GM21515 (cell line): ENCODE measurements around the gene ADARB2.

Source experiments
- ATAC-seq: cut with Tn5 transposase; IDR thresholded peaks from one replicate; pipeline ENCODE4 v1.9.1; 2021; ENCODE audit not compliant: unreplicated experiment

The ADARB2 gene

GRCh38 chr10:1532636-1533035, 204.7 kb downstream of the ADARB2 start:
- no peak for ATAC-seq

GRCh38 chr10:1531883-1532597, 205.3 kb downstream of the ADARB2 start:
- no peak for ATAC-seq

- no peak for ATAC-seq
These were observed 206.3 kb downstream of the ADARB2 start for GRCh38 chr10:1530871-1531517.

- no peak for ATAC-seq
These were observed 207.4 kb downstream of the ADARB2 start for GRCh38 chr10:1529806-1530413.

- ATAC-seq, result no peak
These were observed 209.4 kb downstream of the ADARB2 start for GRCh38 chr10:1527951-1528350.

GRCh38 chr10:1526436-1527055, 210.8 kb downstream of the ADARB2 start:
- ATAC-seq, result no peak

- no peak for ATAC-seq
These were observed 211.8 kb downstream of the ADARB2 start for GRCh38 chr10:1525354-1526162.

- no peak for ATAC-seq
These were observed 212.8 kb downstream of the ADARB2 start for GRCh38 chr10:1524540-1524939.

- no peak for ATAC-seq
These were observed 214.1 kb downstream of the ADARB2 start for GRCh38 chr10:1523221-1523620.

- no peak for ATAC-seq
These were observed 215.1 kb downstream of the ADARB2 start for GRCh38 chr10:1522237-1522636.

GRCh38 chr10:1521741-1522140, 215.6 kb downstream of the ADARB2 start:
- ATAC-seq, result no peak

GRCh38 chr10:1520909-1521565, 216.3 kb downstream of the ADARB2 start:
- no peak for ATAC-seq

GRCh38 chr10:1519391-1519790, 217.9 kb downstream of the ADARB2 start:
- no peak for ATAC-seq

- no peak for ATAC-seq
These were observed 219.6 kb downstream of the ADARB2 start for GRCh38 chr10:1517684-1518083.

- no peak for ATAC-seq
These were observed 220.7 kb downstream of the ADARB2 start for GRCh38 chr10:1516492-1517165.

GRCh38 chr10:1515780-1516491, 221.4 kb downstream of the ADARB2 start:
- ATAC-seq, result no peak

GRCh38 chr10:1515121-1515779, 222.1 kb downstream of the ADARB2 start:
- ATAC-seq, result no peak

GRCh38 chr10:1514681-1515080, 222.6 kb downstream of the ADARB2 start:
- no peak for ATAC-seq

- no peak for ATAC-seq
These were observed 224.1 kb downstream of the ADARB2 start for GRCh38 chr10:1513221-1513620.
